Measurements from ENCODE around the gene BCDIN3D.

DNA sequence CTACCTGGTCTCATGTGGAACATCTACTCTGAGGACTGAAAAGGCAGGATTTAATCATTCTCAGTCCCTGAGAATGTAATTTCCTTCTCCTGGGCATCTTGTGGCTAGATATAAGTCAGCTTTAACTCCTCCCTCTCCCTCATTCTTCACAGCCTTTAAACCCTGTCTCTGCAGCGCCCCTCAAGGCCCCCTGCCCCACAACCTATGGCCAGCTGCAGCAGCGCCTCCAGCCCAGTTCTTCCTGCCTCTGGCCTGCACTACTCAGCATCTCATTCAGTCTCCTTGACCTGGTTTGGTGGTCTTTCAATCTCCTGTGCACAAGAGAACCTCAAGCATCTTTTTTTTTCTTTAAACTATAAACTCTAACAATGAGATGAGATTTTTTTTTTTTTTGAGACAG is 44.0 kb downstream of the BCDIN3D start:
- TF ChIP-seq, protein P1, sequence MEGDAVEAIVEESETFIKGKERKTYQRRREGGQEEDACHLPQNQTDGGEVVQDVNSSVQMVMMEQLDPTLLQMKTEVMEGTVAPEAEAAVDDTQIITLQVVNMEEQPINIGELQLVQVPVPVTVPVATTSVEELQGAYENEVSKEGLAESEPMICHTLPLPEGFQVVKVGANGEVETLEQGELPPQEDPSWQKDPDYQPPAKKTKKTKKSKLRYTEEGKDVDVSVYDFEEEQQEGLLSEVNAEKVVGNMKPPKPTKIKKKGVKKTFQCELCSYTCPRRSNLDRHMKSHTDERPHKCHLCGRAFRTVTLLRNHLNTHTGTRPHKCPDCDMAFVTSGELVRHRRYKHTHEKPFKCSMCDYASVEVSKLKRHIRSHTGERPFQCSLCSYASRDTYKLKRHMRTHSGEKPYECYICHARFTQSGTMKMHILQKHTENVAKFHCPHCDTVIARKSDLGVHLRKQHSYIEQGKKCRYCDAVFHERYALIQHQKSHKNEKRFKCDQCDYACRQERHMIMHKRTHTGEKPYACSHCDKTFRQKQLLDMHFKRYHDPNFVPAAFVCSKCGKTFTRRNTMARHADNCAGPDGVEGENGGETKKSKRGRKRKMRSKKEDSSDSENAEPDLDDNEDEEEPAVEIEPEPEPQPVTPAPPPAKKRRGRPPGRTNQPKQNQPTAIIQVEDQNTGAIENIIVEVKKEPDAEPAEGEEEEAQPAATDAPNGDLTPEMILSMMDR (IDR thresholded peaks at IDR 0.05), result no peak
- TF ChIP-seq POLR2A (IDR thresholded peaks at IDR 0.05), result no peak
